GM21528 (cell line): ENCODE measurements around the gene ASB1.
"Not testable (repeated sequence)": the region's sequence is repeated elsewhere in the genome, so short reads cannot be mapped to it uniquely, and the experiment has no call there.

Experiments
- ATAC-seq: cut with Tn5 transposase; IDR thresholded peaks from one replicate; pipeline ENCODE4 v1.9.1; 2021; ENCODE audit warnings: mild to moderate bottlenecking, moderate library complexity; ENCODE audit not compliant: unreplicated experiment, low FRiP score

ASB1 gene

GRCh38 chr2:238403632-238404405 lies 22.9 kb upstream of the ASB1 start:
- ATAC-seq = no peak

GRCh38 chr2:238404406-238405216 lies 22.1 kb upstream of the ASB1 start:
- ATAC-seq = no peak

GRCh38 chr2:238405217-238405555 lies 21.5 kb upstream of the ASB1 start:
- ATAC-seq = not testable (repeated sequence)

- ATAC-seq = no peak
Observed at GRCh38 chr2:238406221-238406997, 20.3 kb upstream of the ASB1 start.

GRCh38 chr2:238406998-238407285 lies 19.8 kb upstream of the ASB1 start:
- no peak for ATAC-seq

- no peak for ATAC-seq
Observed at GRCh38 chr2:238407566-238407965, 19.2 kb upstream of the ASB1 start.

- ATAC-seq = no peak
Observed at GRCh38 chr2:238408615-238409340, 17.9 kb upstream of the ASB1 start.

- no peak for ATAC-seq
Observed at GRCh38 chr2:238409341-238410199, 17.2 kb upstream of the ASB1 start.

- no peak for ATAC-seq
Observed at GRCh38 chr2:238412067-238412767, 14.5 kb upstream of the ASB1 start.

GRCh38 chr2:238413368-238413767 lies 13.4 kb upstream of the ASB1 start:
- ATAC-seq = no peak

- no peak for ATAC-seq
Observed at GRCh38 chr2:238415036-238415764, 11.5 kb upstream of the ASB1 start.

GRCh38 chr2:238415893-238416292 lies 10.8 kb upstream of the ASB1 start:
- ATAC-seq = no peak

GRCh38 chr2:238418196-238418998 lies 8.3 kb upstream of the ASB1 start:
- no peak for ATAC-seq

- ATAC-seq = no peak
Observed at GRCh38 chr2:238418999-238419546, 7.7 kb upstream of the ASB1 start.

- no peak for ATAC-seq
Observed at GRCh38 chr2:238420442-238420841, 6.3 kb upstream of the ASB1 start.

- no peak for ATAC-seq
Observed at GRCh38 chr2:238420878-238421694, 5.6 kb upstream of the ASB1 start.

- ATAC-seq = no peak
Observed at GRCh38 chr2:238421695-238422035, 5.1 kb upstream of the ASB1 start.
